Activated T-cell treated with anti-CD3 and anti-CD28 coated beads, Interleukin-2, amount 50 U/mL, for 4 hours (primary cell): ENCODE measurements around the gene FGD3. TPM values are rescaled to one million over a fixed set of nuclear protein-coding genes. Genes with fewer than 3 reads are reported as not detected.

ENCODE experiments used
- ATAC-seq, 2 donors: fragments of 200-7000 bp; cut with Tn5 transposase; one replicate each; pipeline ENCODE4 v1.10.0; 2021
- DNase-seq: peaks from one replicate; pipeline ENCODE4 v3.0.0-alpha.2; 2020
- H3K27me3 Mint-ChIP-seq: one replicate; pipeline ENCODE4 v1.8.0; 2021; ENCODE audit warnings: low read depth, mixed read lengths
- H3K36me3 Mint-ChIP-seq: one replicate; pipeline ENCODE4 v1.8.0; 2022; ENCODE audit warnings: mixed read lengths; ENCODE audit not compliant: insufficient read depth
- H3K4me1 Mint-ChIP-seq: one replicate; pipeline ENCODE4 v1.8.0; 2021; ENCODE audit warnings: low read depth, mixed read lengths
- H3K4me3 Mint-ChIP-seq: one replicate; pipeline ENCODE4 v1.8.0; 2021; ENCODE audit warnings: mild to moderate bottlenecking, moderate library complexity, mixed read lengths
- H3K9me3 Mint-ChIP-seq: one replicate; pipeline ENCODE4 v1.8.0; 2021; ENCODE audit warnings: mixed read lengths
- total RNA-seq, 3 donors: library from RNA; stranded (reverse); gene quantifications; one replicate each; pipeline ENCODE4 v1.2.1, GENCODE V29; 2021

FGD3 gene
- total RNA-seq, 3 donors from 2014 or later: 32.5 to 36.3 (median 32.6) TPM

GRCh38 chr9:92964607-92965060, 17.3 kb downstream of the FGD3 start:
- Mint-ChIP-seq H3K27me3 (no peaks in the 10 kb centered on the region), H3K4me3 (peak overlapping the region; percentile 95), H3K4me1 (peaks cover 73% of the 10 kb centered on the region), H3K9me3 (peaks cover 5% of the 10 kb centered on the region), H3K36me3 (peaks cover 7% of the 10 kb centered on the region)
- DNase-seq (no peak), ATAC-seq (peak; percentile 5 to 6)

GRCh38 chr9:92965061-92965758, 17.9 kb downstream of the FGD3 start:
- Mint-ChIP-seq H3K27me3 (no peaks in the 10 kb centered on the region), H3K36me3 (peaks cover 5% of the 10 kb centered on the region), H3K4me3 (peak overlapping the region; percentile 95), H3K9me3 (peaks cover 5% of the 10 kb centered on the region), H3K4me1 (peaks cover 73% of the 10 kb centered on the region)
- DNase-seq: peak; percentile 21
- peak; percentile 4 to 10 for ATAC-seq

GRCh38 chr9:92965759-92966517, 18.6 kb downstream of the FGD3 start:
- Mint-ChIP-seq H3K9me3 (peaks cover 5% of the 10 kb centered on the region), H3K27me3 (no peaks in the 10 kb centered on the region), H3K4me3 (peak overlapping the region; percentile 95), H3K4me1 (peaks cover 76% of the 10 kb centered on the region), H3K36me3 (peaks cover 6% of the 10 kb centered on the region)
- ATAC-seq (no peak), DNase-seq (no peak)

- Mint-ChIP-seq H3K4me1 (peaks cover 75% of the 10 kb centered on the region), H3K27me3 (no peaks in the 10 kb centered on the region), H3K4me3 (peak overlapping the region; percentile 95), H3K9me3 (peaks cover 4% of the 10 kb centered on the region), H3K36me3 (peaks cover 9% of the 10 kb centered on the region)
- ATAC-seq (no peak), DNase-seq (no peak)
Measured at GRCh38 chr9:92966518-92966800, 19.1 kb downstream of the FGD3 start.

- peak; percentile 5 to 11 for ATAC-seq
- peak overlapping the region; percentile 95 for H3K4me3 Mint-ChIP-seq
- DNase-seq: no peak
- no peaks in the 10 kb centered on the region for H3K9me3 Mint-ChIP-seq
- peaks cover 12% of the 10 kb centered on the region for H3K36me3 Mint-ChIP-seq
- no peaks in the 10 kb centered on the region for H3K27me3 Mint-ChIP-seq
- H3K4me1 Mint-ChIP-seq: peaks cover 78% of the 10 kb centered on the region
Measured at GRCh38 chr9:92968081-92968480, 20.8 kb downstream of the FGD3 start.

GRCh38 chr9:92969516-92970466, 22.5 kb downstream of the FGD3 start:
- ATAC-seq (no peak), DNase-seq (no peak)
- peak overlapping the region; percentile 95 for H3K4me3 Mint-ChIP-seq
- H3K4me1 Mint-ChIP-seq: peaks cover 86% of the 10 kb centered on the region
- H3K9me3 Mint-ChIP-seq: no peaks in the 10 kb centered on the region
- no peaks in the 10 kb centered on the region for H3K27me3 Mint-ChIP-seq
- H3K36me3 Mint-ChIP-seq: peaks cover 12% of the 10 kb centered on the region

GRCh38 chr9:92970467-92970923, 23.2 kb downstream of the FGD3 start:
- H3K4me3 Mint-ChIP-seq: peak overlapping the region; percentile 95
- peaks cover 91% of the 10 kb centered on the region for H3K4me1 Mint-ChIP-seq
- H3K36me3 Mint-ChIP-seq: peaks cover 12% of the 10 kb centered on the region
- no peaks in the 10 kb centered on the region for H3K27me3 Mint-ChIP-seq
- no peaks in the 10 kb centered on the region for H3K9me3 Mint-ChIP-seq
- no peak for DNase-seq
- ATAC-seq: peak; percentile 31 to 38

- Mint-ChIP-seq H3K4me3 (peak overlapping the region; percentile 60), H3K4me1 (peaks cover 93% of the 10 kb centered on the region), H3K36me3 (peaks cover 12% of the 10 kb centered on the region), H3K9me3 (no peaks in the 10 kb centered on the region), H3K27me3 (no peaks in the 10 kb centered on the region)
- no peak for ATAC-seq
- DNase-seq: no peak
Measured at GRCh38 chr9:92971121-92971520, 23.8 kb downstream of the FGD3 start.

GRCh38 chr9:92971776-92972175, 24.5 kb downstream of the FGD3 start:
- no peaks in the 10 kb centered on the region for H3K27me3 Mint-ChIP-seq
- DNase-seq (no peak), ATAC-seq (no peak)
- no peaks in the 10 kb centered on the region for H3K9me3 Mint-ChIP-seq
- H3K4me3 Mint-ChIP-seq: peak overlapping the region; percentile 56
- peaks cover 13% of the 10 kb centered on the region for H3K36me3 Mint-ChIP-seq
- peaks cover 93% of the 10 kb centered on the region for H3K4me1 Mint-ChIP-seq

GRCh38 chr9:92973700-92974099, 26.4 kb downstream of the FGD3 start:
- Mint-ChIP-seq H3K9me3 (no peaks in the 10 kb centered on the region), H3K4me3 (no peak overlapping the region), H3K27me3 (no peaks in the 10 kb centered on the region), H3K4me1 (peaks cover 86% of the 10 kb centered on the region), H3K36me3 (peaks cover 21% of the 10 kb centered on the region)
- ATAC-seq (no peak), DNase-seq (no peak)

GRCh38 chr9:92974161-92974661, 26.9 kb downstream of the FGD3 start:
- H3K4me3 Mint-ChIP-seq: no peak overlapping the region
- no peaks in the 10 kb centered on the region for H3K27me3 Mint-ChIP-seq
- H3K36me3 Mint-ChIP-seq: peaks cover 26% of the 10 kb centered on the region
- H3K9me3 Mint-ChIP-seq: no peaks in the 10 kb centered on the region
- H3K4me1 Mint-ChIP-seq: peaks cover 86% of the 10 kb centered on the region
- no peak for ATAC-seq
- no peak for DNase-seq

- DNase-seq: no peak
- peaks cover 29% of the 10 kb centered on the region for H3K36me3 Mint-ChIP-seq
Measured at GRCh38 chr9:92974761-92975755, 27.7 kb downstream of the FGD3 start.

GRCh38 chr9:92976431-92976830, 29.1 kb downstream of the FGD3 start:
- Mint-ChIP-seq H3K36me3 (peaks cover 27% of the 10 kb centered on the region), H3K4me1 (peaks cover 86% of the 10 kb centered on the region), H3K27me3 (no peaks in the 10 kb centered on the region), H3K4me3 (no peak overlapping the region), H3K9me3 (no peaks in the 10 kb centered on the region)
- DNase-seq (no peak), ATAC-seq (no peak)

More at GRCh38 chr9:92974761-92975755, 27.7 kb downstream of the FGD3 start:
- Mint-ChIP-seq H3K4me1 (peaks cover 86% of the 10 kb centered on the region), H3K27me3 (no peaks in the 10 kb centered on the region), H3K9me3 (no peaks in the 10 kb centered on the region), H3K4me3 (no peak overlapping the region)
- no peak for ATAC-seq
